Nephron progenitor cell (in vitro differentiated cells): Measurements from ENCODE around the gene C1orf52.
A peak's percentile ranks its signal among the peaks of the same experiment; 100 is the strongest.

Experiments
- DNase-seq: peaks from one replicate; pipeline ENCODE4 v3.0.0; 2021
- H3K27ac Mint-ChIP-seq: 2 replicates; pipeline ENCODE4 v1.8.0; 2021; ENCODE audit warnings: mild to moderate bottlenecking, moderate library complexity, mixed read lengths
- H3K27me3 Mint-ChIP-seq: 2 replicates; pipeline ENCODE4 v1.8.0; 2021; ENCODE audit warnings: mild to moderate bottlenecking, low read depth, mixed read lengths; ENCODE audit not compliant: poor library complexity
- H3K36me3 Mint-ChIP-seq: 2 replicates; pipeline ENCODE4 v1.8.0; 2021; ENCODE audit warnings: low read depth, mixed read lengths
- H3K4me1 Mint-ChIP-seq: 2 replicates; pipeline ENCODE4 v1.8.0; 2021; ENCODE audit warnings: mixed read lengths
- H3K4me3 Mint-ChIP-seq: 2 replicates; pipeline ENCODE4 v1.8.0; 2021; ENCODE audit warnings: mild to moderate bottlenecking, moderate library complexity, mixed read lengths
- H3K9me3 Mint-ChIP-seq: 2 replicates; pipeline ENCODE4 v1.8.0; 2021; ENCODE audit warnings: mild to moderate bottlenecking, moderate library complexity, mixed read lengths
- CTCF ChIP-seq: fragments of 200-600 bp; sonication (generic); IDR thresholded peaks from 2 replicates; pipeline ENCODE4 v1.5.0; 2021; ENCODE audit warnings: antibody characterized with exemption

Gene C1orf52

DNA sequence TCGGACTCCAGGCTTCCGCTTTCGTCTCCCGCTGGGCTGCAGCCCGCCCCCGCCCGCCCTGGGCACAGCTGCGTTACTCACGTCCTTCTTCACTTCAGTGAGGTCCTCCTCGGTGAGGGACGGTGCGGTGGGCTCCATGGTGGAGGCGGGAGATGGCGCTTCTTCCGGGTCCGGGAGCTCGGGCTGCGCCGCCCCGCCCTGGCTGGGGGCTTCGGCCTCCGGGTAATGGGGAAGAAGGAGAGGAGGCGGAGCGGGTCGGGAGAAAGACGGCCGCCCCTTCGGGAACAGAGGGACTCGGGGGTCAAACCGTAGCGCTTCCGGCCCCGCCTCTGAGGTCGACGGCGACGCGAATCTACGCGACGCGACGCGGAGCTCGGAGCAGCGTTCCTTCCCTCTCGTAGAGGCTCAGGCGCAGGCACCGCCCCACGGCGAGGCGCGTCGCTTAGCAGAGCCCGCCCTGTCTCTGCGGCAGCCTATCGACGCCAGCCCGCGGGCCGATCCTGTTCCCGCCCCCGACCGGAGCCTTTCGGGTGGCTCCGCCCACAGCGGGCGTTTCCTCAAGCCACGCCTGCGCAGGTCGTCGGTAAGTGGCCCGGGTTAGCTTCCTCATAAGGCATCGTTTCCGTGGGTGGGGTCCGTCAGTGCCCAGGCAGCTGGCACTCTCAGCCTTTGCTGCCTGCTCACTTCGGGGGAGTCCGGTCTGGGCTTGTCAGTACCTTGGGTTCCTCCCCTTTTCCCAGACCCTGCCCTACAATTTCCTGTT lies 16.9 kb upstream of the C1orf52 start, which contains the start of gene BCL10:
Gene BCL10, minus strand, starts transcription at position 418 of the 763 bp plus-strand sequence. Its CDS starts 280 bp downstream, at position 138.
- Mint-ChIP-seq H3K4me3 (peak within 1 kb of the TSS; percentile 88), H3K4me1 (peaks cover 38% of the 10 kb centered on the region), H3K27me3 (peaks cover 7% of the 10 kb centered on the region), H3K36me3 (peaks cover 18% of the 10 kb centered on the region), H3K27ac (peak within 1 kb of the TSS; percentile 94), H3K9me3 (no peaks in the 10 kb centered on the region)
- DNase-seq: peak; percentile 96
- no peak for TF ChIP-seq CTCF

GRCh38 chr1:85275701-85276214 lies 16.3 kb upstream of the C1orf52 start:
- no peak for DNase-seq
- TF ChIP-seq CTCF: no peak
- peaks cover 7% of the 10 kb centered on the region for H3K27me3 Mint-ChIP-seq
- H3K4me1 Mint-ChIP-seq: peaks cover 38% of the 10 kb centered on the region
- H3K9me3 Mint-ChIP-seq: no peaks in the 10 kb centered on the region
- peak overlapping the region; percentile 52 for H3K27ac Mint-ChIP-seq
- peak overlapping the region; percentile 88 for H3K4me3 Mint-ChIP-seq
- H3K36me3 Mint-ChIP-seq: peaks cover 23% of the 10 kb centered on the region

- H3K27ac Mint-ChIP-seq: no peak overlapping the region
- H3K9me3 Mint-ChIP-seq: no peaks in the 10 kb centered on the region
- peaks cover 28% of the 10 kb centered on the region for H3K36me3 Mint-ChIP-seq
- TF ChIP-seq CTCF: no peak
- peaks cover 3% of the 10 kb centered on the region for H3K27me3 Mint-ChIP-seq
- H3K4me3 Mint-ChIP-seq: peak overlapping the region; percentile 88
- H3K4me1 Mint-ChIP-seq: peaks cover 38% of the 10 kb centered on the region
- DNase-seq: no peak
Measured at GRCh38 chr1:85274969-85275453, 15.5 kb upstream of the C1orf52 start.

GRCh38 chr1:85273397-85273796 lies 13.9 kb upstream of the C1orf52 start:
- TF ChIP-seq CTCF: no peak
- H3K27me3 Mint-ChIP-seq: no peaks in the 10 kb centered on the region
- DNase-seq: no peak
- H3K4me1 Mint-ChIP-seq: peaks cover 26% of the 10 kb centered on the region
- no peak overlapping the region for H3K4me3 Mint-ChIP-seq
- H3K36me3 Mint-ChIP-seq: peaks cover 41% of the 10 kb centered on the region
- no peak overlapping the region for H3K27ac Mint-ChIP-seq
- no peaks in the 10 kb centered on the region for H3K9me3 Mint-ChIP-seq

DNA sequence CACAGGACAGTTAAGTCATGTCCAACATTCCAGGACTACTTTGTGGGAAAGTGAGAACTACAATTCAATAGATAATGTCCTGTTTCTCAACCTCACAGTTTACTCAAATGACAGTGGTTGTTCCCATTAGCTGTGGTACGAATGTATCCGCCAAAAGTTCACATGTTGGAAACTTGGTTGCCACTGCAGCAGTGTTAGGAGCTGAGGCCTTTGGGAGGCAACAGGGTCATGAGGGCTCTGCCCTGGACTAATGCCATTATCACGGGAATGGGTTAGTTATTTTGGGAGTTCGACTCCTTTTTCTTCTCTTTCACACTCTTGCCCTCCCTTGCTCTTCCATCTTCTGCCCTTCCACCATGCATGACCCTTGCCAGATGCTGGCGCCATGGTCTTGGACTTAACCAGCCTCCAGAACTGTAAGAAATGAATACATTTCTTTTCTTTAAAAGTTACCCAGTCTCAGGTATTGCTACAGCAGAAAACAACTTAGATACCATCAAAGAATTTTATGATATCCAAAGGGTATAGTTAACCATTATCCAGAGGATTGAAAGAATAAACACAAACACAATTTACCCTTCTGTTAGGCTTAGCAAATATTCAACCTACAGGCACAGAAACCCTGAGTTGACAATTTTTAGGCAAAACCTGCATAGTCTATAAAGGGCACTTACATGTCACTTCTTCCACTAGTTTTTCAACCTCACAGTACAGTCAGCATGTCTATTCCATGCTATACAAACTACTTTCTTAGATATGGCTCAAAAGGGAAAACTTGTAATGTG lies 9.5 kb upstream of the C1orf52 start:
- DNase-seq: no peak
- Mint-ChIP-seq H3K36me3 (peaks cover 69% of the 10 kb centered on the region), H3K9me3 (no peaks in the 10 kb centered on the region), H3K4me3 (no peak overlapping the region), H3K27ac (no peak overlapping the region), H3K4me1 (peaks cover 8% of the 10 kb centered on the region), H3K27me3 (peaks cover 2% of the 10 kb centered on the region)
- no peak for TF ChIP-seq CTCF
